Central memory CD8-positive, alpha-beta T cell (primary cell): ENCODE measurements around the gene PRKCD.

Experiments used
- ATAC-seq: fragments of 150-1000 bp; cut with Tn5 transposase; replicated peaks from 2 replicates; pipeline ENCODE4 v1.10.0; 2022; ENCODE audit warnings: mild to moderate bottlenecking, moderate FRiP score, moderate number of reproducible peaks; ENCODE audit not compliant: poor library complexity, severe bottlenecking; ENCODE audit errors: extremely low read depth
- DNase-seq, 2 donors: peaks; one replicate each; pipeline ENCODE4 v3.0.0; 2021; ENCODE audit warnings: low spot score in 2 of 2
- H3K27ac Mint-ChIP-seq: one replicate; pipeline ENCODE4 v1.8.0; 2022; ENCODE audit warnings: low read depth, mild to moderate bottlenecking, moderate library complexity, mixed read lengths
- H3K27me3 Mint-ChIP-seq: one replicate; pipeline ENCODE4 v1.8.0; 2022; ENCODE audit warnings: mixed read lengths
- H3K36me3 Mint-ChIP-seq: one replicate; pipeline ENCODE4 v1.8.0; 2022; ENCODE audit warnings: mild to moderate bottlenecking, moderate library complexity, mixed read lengths; ENCODE audit not compliant: insufficient read depth
- H3K4me1 Mint-ChIP-seq: one replicate; pipeline ENCODE4 v1.8.0; 2022; ENCODE audit warnings: mixed read lengths
- H3K4me3 Mint-ChIP-seq: one replicate; pipeline ENCODE4 v1.8.0; 2022; ENCODE audit warnings: mild to moderate bottlenecking, moderate library complexity, mixed read lengths
- H3K9me3 Mint-ChIP-seq: one replicate; pipeline ENCODE4 v1.8.0; 2022; ENCODE audit warnings: mixed read lengths

Gene PRKCD

DNA sequence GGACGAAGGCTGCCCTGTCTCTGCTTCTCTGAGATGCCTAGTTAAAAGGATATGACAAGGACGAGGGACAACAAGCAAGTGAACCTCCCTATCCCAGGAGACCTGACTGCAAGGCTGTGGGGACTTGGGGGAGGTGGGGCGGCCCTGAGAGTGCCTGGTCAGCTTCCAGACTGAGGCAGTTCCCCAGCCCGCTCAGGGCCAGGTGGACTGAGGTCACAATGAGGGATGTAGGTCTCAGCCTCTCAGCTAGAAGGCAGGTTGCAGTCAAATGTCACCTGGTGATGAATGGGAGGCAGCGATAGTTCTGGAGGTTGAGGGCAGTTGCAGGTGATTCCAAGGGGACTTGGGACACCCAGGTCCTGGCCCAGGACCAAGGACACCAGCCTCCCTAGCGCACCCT, 64.2 kb downstream of the PRKCD start:
- Mint-ChIP-seq H3K9me3 (no peaks in the 10 kb centered on the region), H3K4me1 (peaks cover under 1% of the 10 kb centered on the region), H3K36me3 (peaks cover 30% of the 10 kb centered on the region), H3K27ac (no peak overlapping the region), H3K4me3 (no peak overlapping the region), H3K27me3 (no peaks in the 10 kb centered on the region)
- no peak for ATAC-seq
- no peak for DNase-seq

DNA sequence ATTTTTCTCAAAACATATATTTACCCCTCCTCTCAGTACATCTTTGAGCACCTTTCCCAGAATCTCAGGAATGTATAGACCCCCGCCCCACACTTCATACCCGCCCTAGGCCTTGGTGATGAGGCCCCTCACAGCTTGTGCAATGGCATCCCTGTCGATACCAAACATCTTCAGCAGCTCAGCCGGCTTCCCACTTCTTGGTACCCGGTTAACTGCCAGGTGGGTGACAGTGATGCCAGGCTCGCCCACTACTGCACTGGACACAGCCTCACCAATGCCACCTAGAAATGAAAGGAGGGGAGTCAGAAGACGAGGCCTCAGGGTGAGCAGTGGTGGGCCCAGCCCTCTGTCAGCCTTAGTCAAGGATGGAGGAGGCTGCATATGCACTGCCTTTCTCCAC, 64.6 kb downstream of the PRKCD start:
- Mint-ChIP-seq H3K27ac (no peak overlapping the region), H3K27me3 (no peaks in the 10 kb centered on the region), H3K9me3 (no peaks in the 10 kb centered on the region), H3K4me1 (no peaks in the 10 kb centered on the region), H3K36me3 (peaks cover 30% of the 10 kb centered on the region), H3K4me3 (no peak overlapping the region)
- DNase-seq (no peak), ATAC-seq (no peak)

DNA sequence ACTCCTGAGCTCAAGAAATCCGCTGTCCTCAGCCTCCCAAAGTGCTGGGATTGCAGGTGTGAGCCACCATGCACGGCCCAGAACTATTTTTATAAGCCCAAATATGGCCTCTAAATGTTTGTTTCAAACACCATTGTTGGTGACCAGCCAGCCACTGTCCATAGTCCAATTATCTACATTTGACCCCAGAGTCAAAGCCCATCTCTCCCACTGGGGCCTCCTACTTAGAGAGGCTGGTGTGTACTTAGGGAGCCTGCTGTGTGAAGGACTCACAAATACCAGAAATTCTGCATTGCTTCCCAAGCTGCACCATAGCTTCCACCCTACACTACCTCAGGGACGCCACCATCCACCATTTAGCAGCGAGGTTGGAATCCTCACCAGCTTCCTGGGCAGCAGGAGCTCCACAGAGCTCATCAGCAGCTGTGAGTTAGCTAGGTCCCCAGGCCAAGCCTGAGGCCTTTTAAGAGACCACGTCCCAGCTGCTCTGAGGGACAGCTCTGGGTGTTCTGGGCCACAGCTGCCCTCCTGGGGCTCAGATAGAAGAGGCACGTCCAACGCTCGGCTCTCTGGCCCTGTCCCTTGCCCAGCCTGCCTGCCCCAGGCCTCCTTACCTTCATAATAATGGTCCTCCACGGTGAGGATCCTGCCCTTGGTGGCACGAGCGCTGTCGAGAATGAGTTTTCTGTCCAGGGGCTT, 65.3 kb downstream of the PRKCD start:
- Mint-ChIP-seq H3K36me3 (peaks cover 30% of the 10 kb centered on the region), H3K27ac (no peak overlapping the region), H3K4me1 (no peaks in the 10 kb centered on the region), H3K4me3 (no peak overlapping the region), H3K27me3 (no peaks in the 10 kb centered on the region), H3K9me3 (no peaks in the 10 kb centered on the region)
- DNase-seq = no peak
- ATAC-seq = no peak

DNA sequence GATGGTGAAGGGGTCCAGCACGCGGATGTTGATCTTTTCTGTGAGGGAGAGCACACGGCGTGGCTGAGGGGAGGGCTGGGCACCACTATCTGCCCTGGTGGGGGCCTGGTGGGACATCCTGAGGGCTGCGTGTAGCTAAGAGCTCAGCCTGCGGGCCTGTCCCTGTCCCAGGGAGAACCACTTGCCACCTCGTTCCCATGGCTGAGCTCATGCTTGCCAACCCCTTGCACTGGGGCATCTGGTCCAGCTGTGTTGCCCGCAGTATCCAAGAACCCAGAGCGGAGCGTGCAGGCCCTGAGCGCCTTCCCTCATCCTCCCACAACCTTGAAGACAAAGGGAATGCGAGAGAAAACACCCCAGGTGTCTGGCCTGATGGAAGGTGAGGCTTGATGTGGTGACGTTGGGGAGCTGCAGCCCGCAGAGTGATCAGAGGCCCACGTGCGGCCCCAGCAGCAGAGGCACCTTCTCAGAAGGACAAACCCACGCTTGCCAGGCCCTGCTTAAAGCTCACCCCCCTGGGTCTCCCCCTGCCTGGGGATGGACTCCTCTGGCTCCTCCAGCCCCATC, 65.9 kb downstream of the PRKCD start:
- Mint-ChIP-seq H3K4me3 (no peak overlapping the region), H3K4me1 (no peaks in the 10 kb centered on the region), H3K27ac (peak overlapping the region; percentile 25), H3K36me3 (peaks cover 30% of the 10 kb centered on the region), H3K27me3 (no peaks in the 10 kb centered on the region), H3K9me3 (no peaks in the 10 kb centered on the region)
- ATAC-seq = no peak
- no peak for DNase-seq

GRCh38 chr3:53227993-53228885, 67.2 kb downstream of the PRKCD start:
- DNase-seq (no peak), ATAC-seq (no peak)
- H3K36me3 Mint-ChIP-seq = peaks cover 30% of the 10 kb centered on the region
- H3K27ac Mint-ChIP-seq = no peak overlapping the region
- H3K9me3 Mint-ChIP-seq = no peaks in the 10 kb centered on the region
- no peaks in the 10 kb centered on the region for H3K27me3 Mint-ChIP-seq
- no peaks in the 10 kb centered on the region for H3K4me1 Mint-ChIP-seq
- no peak overlapping the region for H3K4me3 Mint-ChIP-seq

GRCh38 chr3:53229171-53229570, 68.2 kb downstream of the PRKCD start:
- H3K4me1 Mint-ChIP-seq = no peaks in the 10 kb centered on the region
- H3K4me3 Mint-ChIP-seq = no peak overlapping the region
- DNase-seq (no peak), ATAC-seq (no peak)
- H3K27me3 Mint-ChIP-seq = no peaks in the 10 kb centered on the region
- H3K27ac Mint-ChIP-seq = no peak overlapping the region
- H3K36me3 Mint-ChIP-seq = peaks cover 31% of the 10 kb centered on the region
- H3K9me3 Mint-ChIP-seq = no peaks in the 10 kb centered on the region

GRCh38 chr3:53229606-53230005, 68.6 kb downstream of the PRKCD start:
- no peaks in the 10 kb centered on the region for H3K4me1 Mint-ChIP-seq
- H3K27me3 Mint-ChIP-seq = no peaks in the 10 kb centered on the region
- H3K27ac Mint-ChIP-seq = no peak overlapping the region
- ATAC-seq = no peak
- H3K4me3 Mint-ChIP-seq = no peak overlapping the region
- H3K36me3 Mint-ChIP-seq = peaks cover 27% of the 10 kb centered on the region
- no peaks in the 10 kb centered on the region for H3K9me3 Mint-ChIP-seq
- no peak for DNase-seq

DNA sequence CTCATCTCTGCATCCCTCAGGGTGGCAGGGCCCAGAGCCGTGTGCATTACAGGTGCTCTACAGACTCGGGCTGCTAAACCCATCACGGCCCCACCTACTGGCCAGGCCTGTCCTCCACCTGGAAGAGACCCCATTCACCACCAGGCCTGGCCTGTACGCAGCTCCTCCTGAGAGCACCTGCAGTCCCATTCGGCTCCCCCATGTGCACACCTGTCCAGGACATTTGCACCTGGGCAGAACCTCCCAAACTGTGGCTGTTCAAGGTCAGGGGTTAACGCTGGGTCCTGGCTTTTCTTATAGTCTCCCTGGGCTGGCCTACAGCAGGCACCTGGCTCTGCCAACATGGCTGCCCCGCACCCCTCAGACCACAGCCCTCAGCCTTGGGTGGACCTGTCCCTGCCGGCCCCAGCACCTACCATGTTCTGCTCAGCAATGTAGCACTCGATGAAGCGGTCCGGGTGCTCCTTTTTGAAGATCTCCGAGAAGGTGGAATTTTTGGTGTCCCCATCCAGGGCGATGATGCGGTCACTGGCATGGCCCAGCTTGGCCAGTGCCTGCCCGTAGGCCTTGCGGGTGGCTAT, 69.1 kb downstream of the PRKCD start:
- ATAC-seq = no peak

GRCh38 chr3:53230789-53231188, 69.8 kb downstream of the PRKCD start:
- DNase-seq (no peak), ATAC-seq (no peak)
- peaks cover 23% of the 10 kb centered on the region for H3K36me3 Mint-ChIP-seq
- H3K4me1 Mint-ChIP-seq = peaks cover 5% of the 10 kb centered on the region
- H3K9me3 Mint-ChIP-seq = no peaks in the 10 kb centered on the region
- H3K27ac Mint-ChIP-seq = no peak overlapping the region
- no peaks in the 10 kb centered on the region for H3K27me3 Mint-ChIP-seq
- no peak overlapping the region for H3K4me3 Mint-ChIP-seq

More for the DNA sequence above, 69.1 kb downstream of the PRKCD start:
- Mint-ChIP-seq H3K27ac (no peak overlapping the region), H3K36me3 (peaks cover 27% of the 10 kb centered on the region), H3K9me3 (no peaks in the 10 kb centered on the region), H3K4me1 (peaks cover 2% of the 10 kb centered on the region), H3K4me3 (no peak overlapping the region), H3K27me3 (no peaks in the 10 kb centered on the region)
- no peak for DNase-seq

DNA sequence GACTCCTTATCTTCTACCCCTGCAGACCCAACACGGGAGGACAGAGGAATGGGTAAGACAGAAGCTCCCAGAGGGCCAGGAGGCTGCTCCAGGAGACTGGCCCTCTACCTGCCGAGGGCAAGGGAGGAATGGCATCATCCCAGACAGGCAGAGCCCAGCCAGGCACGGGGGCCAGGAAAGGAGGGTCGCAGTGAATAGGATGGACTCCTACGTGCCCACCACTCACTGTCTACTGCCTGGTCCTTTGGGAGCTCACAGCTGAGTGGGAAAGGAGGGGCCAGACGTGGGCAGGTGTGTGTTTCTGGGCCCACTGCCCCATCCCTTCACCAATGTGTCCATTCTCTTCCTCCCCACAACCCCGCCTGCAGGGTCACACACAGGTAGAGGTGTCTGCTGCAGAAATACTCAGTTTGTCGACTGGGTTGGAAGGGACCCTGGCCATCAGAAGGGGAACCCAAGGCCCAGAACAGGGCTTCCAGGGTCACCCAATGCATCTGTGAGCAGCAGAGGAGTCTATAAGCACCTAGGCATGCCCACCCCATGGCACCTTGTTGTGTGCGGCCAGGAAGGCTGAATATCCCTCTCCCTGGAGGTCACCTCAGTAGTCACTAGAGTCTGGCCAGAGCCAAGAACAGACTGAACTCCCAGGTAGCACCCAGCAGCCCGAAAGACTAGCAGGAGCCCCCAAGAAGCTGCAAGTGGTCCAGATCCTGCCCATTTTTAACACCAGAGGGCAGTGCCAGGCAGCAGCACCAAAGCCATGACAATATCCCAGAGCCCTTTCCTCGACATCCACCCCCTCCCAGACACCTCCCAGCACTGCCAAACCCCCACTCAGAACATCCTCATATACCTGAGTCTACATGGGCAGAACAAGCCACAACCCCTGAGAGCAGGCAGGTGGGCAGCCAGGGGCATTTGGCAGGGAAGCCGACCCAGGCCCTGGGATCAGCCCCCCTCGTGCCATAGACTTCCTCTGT, 70.8 kb downstream of the PRKCD start:
- Mint-ChIP-seq H3K9me3 (no peaks in the 10 kb centered on the region), H3K36me3 (peaks cover 18% of the 10 kb centered on the region), H3K4me1 (peaks cover 5% of the 10 kb centered on the region), H3K27ac (no peak overlapping the region), H3K27me3 (no peaks in the 10 kb centered on the region), H3K4me3 (no peak overlapping the region)
- no peak for ATAC-seq
- DNase-seq = no peak

DNA sequence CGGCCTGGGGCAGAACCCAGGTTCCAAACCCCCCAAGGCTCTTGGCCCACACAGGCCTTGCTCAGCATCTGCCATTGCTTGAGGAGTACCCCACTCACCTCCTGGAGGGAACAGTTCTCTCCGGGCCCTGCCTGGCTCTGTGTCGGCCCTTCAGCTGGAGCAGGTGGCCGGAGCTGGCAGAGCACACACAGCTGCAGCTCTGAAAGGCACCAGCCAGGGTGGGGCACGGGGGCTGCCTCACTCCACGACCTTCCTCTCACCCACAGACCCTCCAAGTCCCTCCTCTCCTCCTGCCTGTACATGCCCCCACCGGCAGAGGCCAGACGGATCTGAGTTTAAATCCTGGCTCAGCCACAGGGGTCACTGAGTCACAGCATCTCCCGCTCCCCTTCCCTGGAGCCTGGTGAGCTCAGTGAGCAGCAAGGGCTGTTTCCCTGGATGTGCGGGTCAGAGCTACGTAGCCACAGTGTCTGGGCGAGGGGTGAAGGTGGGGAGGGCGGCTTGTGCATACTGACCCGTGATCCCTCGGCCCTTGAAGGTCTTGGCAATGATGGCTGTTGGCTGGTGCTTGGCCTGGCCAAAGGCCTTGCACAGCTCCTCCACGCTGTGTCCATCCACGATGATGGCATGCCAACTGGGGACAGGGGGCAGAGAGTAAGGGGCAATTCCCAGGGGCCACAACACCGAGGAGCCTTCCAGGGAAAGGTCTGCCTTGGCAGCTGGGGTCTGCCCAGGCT, 71.8 kb downstream of the PRKCD start:
- H3K4me3 Mint-ChIP-seq = no peak overlapping the region
- peaks cover 14% of the 10 kb centered on the region for H3K36me3 Mint-ChIP-seq
- no peak overlapping the region for H3K27ac Mint-ChIP-seq
- H3K27me3 Mint-ChIP-seq = no peaks in the 10 kb centered on the region
- no peaks in the 10 kb centered on the region for H3K9me3 Mint-ChIP-seq
- no peak for DNase-seq
- no peak for ATAC-seq
- peaks cover 5% of the 10 kb centered on the region for H3K4me1 Mint-ChIP-seq
